IMR-90 (cell line): ENCODE results near the gene COL1A1. TPM values are rescaled to one million over a fixed set of nuclear protein-coding genes. Genes with fewer than 3 reads are reported as not detected.

Experiments
- ATAC-seq: fragments of 200-7000 bp; cut with Tn5 transposase; 2 replicates; pipeline ENCODE4 v1.9.1; 2020; ENCODE audit warnings: low read depth, mild to moderate bottlenecking, moderate library complexity
- BruUV-seq: library from RNA; stranded (reverse); fragments of 400-500 nt; replicated peaks from 2 replicates; lab custom pipeline; 2021; lab: Mats Ljungman, UMichigan
- CTCF ChIA-PET: fragments of 300-600 bp; formaldehyde crosslinking; extraction: SDS; loops from one replicate; lab custom pipeline; 2021; ENCODE audit warnings: antibody characterized with exemption; lab: Yijun Ruan, JAX
- POLR2A ChIA-PET: fragments of 300-600 bp; sonication (Branson Sonifier 250); formaldehyde crosslinking; loops from one replicate; lab custom pipeline; 2022; ENCODE audit warnings: antibody characterized with exemption; ENCODE audit not compliant: unreplicated experiment; lab: Charles Lee
- DNase-seq: peaks from one replicate; pipeline ENCODE4 v3.0.0; 2013
- H2AFZ ChIP-seq: replicated peaks from 2 replicates; pipeline ENCODE3; 2013; ENCODE audit warnings: low read length, mild to moderate bottlenecking; ENCODE audit not compliant: poor library complexity
- H2AK5ac ChIP-seq: 2 replicates; pipeline ENCODE4 v1.6.1; 2013; ENCODE audit warnings: low read depth, low read length, inconsistent platforms
- H2AK9ac ChIP-seq: replicated peaks from 2 replicates; pipeline ENCODE3; 2013; ENCODE audit warnings: mild to moderate bottlenecking, low read depth, low read length, moderate library complexity; ENCODE audit not compliant: poor library complexity
- H2BK120ac ChIP-seq: 2 replicates; pipeline ENCODE4 v1.6.1; 2013; ENCODE audit warnings: low read depth, low read length, inconsistent platforms
- H2BK15ac ChIP-seq: 3 replicates; pipeline ENCODE4 v1.6.1; 2013; ENCODE audit warnings: low read depth, low read length, inconsistent platforms
- H2BK20ac ChIP-seq: 2 replicates; pipeline ENCODE4 v1.6.1; 2013; ENCODE audit warnings: low read depth, mild to moderate bottlenecking, inconsistent platforms, low read length, moderate library complexity
- H2BK5ac ChIP-seq: 2 replicates; pipeline ENCODE4 v1.6.1; 2013; ENCODE audit warnings: mild to moderate bottlenecking, low read depth, low read length, inconsistent platforms; ENCODE audit not compliant: poor library complexity, severe bottlenecking
- H3K14ac ChIP-seq: replicated peaks from 2 replicates; pipeline ENCODE4 v1.6.1; 2013; ENCODE audit warnings: low read depth, low read length, inconsistent platforms
- H3K18ac ChIP-seq: 2 replicates; pipeline ENCODE4 v1.6.1; 2013; ENCODE audit warnings: low read depth, low read length, control low read depth
- H3K23ac ChIP-seq: 2 replicates; pipeline ENCODE4 v1.6.1; 2013; ENCODE audit warnings: low read depth, low read length, inconsistent platforms
- H3K27ac ChIP-seq: 2 replicates; pipeline ENCODE4 v1.5.1; 2013; ENCODE audit warnings: mild to moderate bottlenecking, control low read depth, low read length; ENCODE audit not compliant: insufficient read depth
- H3K27me3 ChIP-seq: 2 replicates; pipeline ENCODE4 v1.6.1; 2013; ENCODE audit warnings: low read length; ENCODE audit not compliant: control insufficient read depth, insufficient read depth
- H3K36me3 ChIP-seq: 2 replicates; pipeline ENCODE4 v1.6.1; 2013; ENCODE audit warnings: low read length, mixed read lengths; ENCODE audit not compliant: control insufficient read depth, insufficient read depth
- H3K4ac ChIP-seq: 2 replicates; pipeline ENCODE4 v1.6.1; 2013; ENCODE audit warnings: low read depth, low read length, inconsistent platforms
- H3K4me1 ChIP-seq: 2 replicates; pipeline ENCODE4 v1.6.1; 2013; ENCODE audit warnings: low read length, mixed read lengths; ENCODE audit not compliant: control insufficient read depth, insufficient read depth
- H3K4me2 ChIP-seq: 2 replicates; pipeline ENCODE4 v1.6.1; 2013; ENCODE audit warnings: low read depth, mild to moderate bottlenecking, control low read depth, low read length, moderate library complexity
- H3K4me3 ChIP-seq: 2 replicates; pipeline ENCODE4 v1.5.1; 2013; ENCODE audit warnings: low read depth, mild to moderate bottlenecking, control low read depth, low read length, moderate library complexity; ENCODE audit not compliant: insufficient read depth
- H3K56ac ChIP-seq: 2 replicates; pipeline ENCODE4 v1.6.1; 2013; ENCODE audit warnings: low read length, inconsistent platforms; ENCODE audit not compliant: insufficient read depth; ENCODE audit errors: extremely low read depth
- H3K79me1 ChIP-seq, 2 experiments: 2 replicates each; pipeline ENCODE4 v1.6.1; 2013; ENCODE audit warnings: low read length in 2 of 2, inconsistent platforms in 1 of 2, low read depth in 1 of 2
- H3K9ac ChIP-seq: 2 replicates; pipeline ENCODE4 v1.6.1; 2013; ENCODE audit warnings: low read depth, low read length, control low read depth
- H3K9me1 ChIP-seq: 2 replicates; pipeline ENCODE4 v1.6.1; 2013; ENCODE audit warnings: low read length, inconsistent platforms; ENCODE audit not compliant: insufficient read depth
- H3K9me3 ChIP-seq: 2 replicates; pipeline ENCODE4 v1.6.1; 2013; ENCODE audit warnings: low read length; ENCODE audit not compliant: control insufficient read depth, insufficient read depth
- H4K20me1 ChIP-seq: 2 replicates; pipeline ENCODE4 v1.6.1; 2013; ENCODE audit warnings: low read length, inconsistent platforms; ENCODE audit not compliant: insufficient read depth
- H4K5ac ChIP-seq: 2 replicates; pipeline ENCODE4 v1.6.1; 2013; ENCODE audit warnings: mild to moderate bottlenecking, low read depth, low read length, control low read depth
- H4K8ac ChIP-seq, 2 experiments: 2 replicates each; pipeline ENCODE4 v1.6.1; 2013; ENCODE audit warnings: low read depth in 2 of 2, low read length in 2 of 2, control low read depth in 1 of 2, inconsistent platforms in 1 of 2
- H4K91ac ChIP-seq: 2 replicates; pipeline ENCODE4 v1.6.1; 2013; ENCODE audit warnings: low read depth, low read length, inconsistent platforms; ENCODE audit not compliant: insufficient read depth
- CEBPB ChIP-seq: IDR thresholded peaks from 2 replicates; pipeline ENCODE4 v1.6.1; 2012; ENCODE audit warnings: low read depth, low read length, improper control_type of control experiment
- CHD1 ChIP-seq: IDR thresholded peaks from 2 replicates; pipeline ENCODE4 v1.6.1; 2012; ENCODE audit warnings: low read depth, low read length, improper control_type of control experiment
- FOS ChIP-seq: fragments of 150-350 bp; IDR thresholded peaks from 2 replicates; pipeline ENCODE4 v1.6.1; 2016; ENCODE audit warnings: low read depth, low read length
- MAFK ChIP-seq: IDR thresholded peaks from 2 replicates; pipeline ENCODE4 v1.6.1; 2012; ENCODE audit warnings: low read depth, low read length, improper control_type of control experiment
- MAZ ChIP-seq: IDR thresholded peaks from 2 replicates; pipeline ENCODE4 v1.6.1; 2012; ENCODE audit warnings: low read depth, mild to moderate bottlenecking, low read length, improper control_type of control experiment, moderate library complexity, borderline replicate concordance
- MXI1 ChIP-seq: IDR thresholded peaks from 2 replicates; pipeline ENCODE4 v1.6.1; 2012; ENCODE audit warnings: low read depth, mild to moderate bottlenecking, low read length, moderate library complexity, borderline replicate concordance
- NFE2L2 ChIP-seq: fragments of 150-350 bp; IDR thresholded peaks from 2 replicates; pipeline ENCODE4 v1.6.1; 2016; ENCODE audit warnings: low read depth, mild to moderate bottlenecking, low read length
- RAD21 ChIP-seq: IDR thresholded peaks from 2 replicates; pipeline ENCODE4 v1.6.1; 2012; ENCODE audit warnings: low read length, improper control_type of control experiment
- RCOR1 ChIP-seq: IDR thresholded peaks from 2 replicates; pipeline ENCODE4 v1.6.1; 2012; ENCODE audit warnings: mild to moderate bottlenecking, low read length, improper control_type of control experiment; ENCODE audit not compliant: insufficient replicate concordance
- SMC3 ChIP-seq: fragments of 150-350 bp; IDR thresholded peaks from 2 replicates; pipeline ENCODE4 v1.6.1; 2016; ENCODE audit warnings: low read depth, mild to moderate bottlenecking, antibody characterized with exemption, low read length, moderate library complexity
- WGBS, 2 experiments: methylation state at CpG; one replicate each; pipeline versions ENCODE4 v1.1.5 to v1.1.7; 2013; ENCODE audit warnings: missing lambda C conversion rate in 2 of 2; ENCODE audit not compliant: insufficient read length in 1 of 2; ENCODE audit errors: extremely low coverage in 2 of 2; 5-methylcytosine and 5-hydroxymethylcytosine counted together
- dilution Hi-C: fragments of 300-500 bp; cut with HindIII; formaldehyde crosslinking; loops from one replicate; pipeline ENCODE4 v1.14.3; 2018; ENCODE audit warnings: low sequenced_read_pairs; ENCODE audit not compliant: unreplicated experiment
- in situ Hi-C: fragments of 300-500 bp; cut with MboI; formaldehyde crosslinking; loops from 3 replicates; pipeline ENCODE4 v1.14.3; 2019; ENCODE audit warnings: low sequenced_read_pairs, inconsistent platforms, mixed read lengths
- intact Hi-C: fragments of 100-400 bp; cut with micrococcal nuclease; formaldehyde crosslinking; loops from 2 replicates; pipeline ENCODE4 v1.10.0; 2022
- polyA plus RNA-seq, 3 experiments: library from polyadenylated mRNA; depleted of rRNA; stranded (reverse); fragments of >200 nt; gene quantifications; 2 replicates each; pipeline ENCODE4 v1.2.3, GENCODE V29; 2012; ENCODE audit warnings: low replicate concordance in 1 of 3
- total RNA-seq: library from RNA; depleted of rRNA; stranded (reverse); fragments of >200 nt; gene quantifications from 2 replicates; pipeline ENCODE4 v1.2.3, GENCODE V29; 2012
- TF ChIP-seq, protein P1 (sequence below): fragments of 150-350 bp; IDR thresholded peaks from 2 replicates; pipeline ENCODE4 v1.6.1; 2016; ENCODE audit warnings: low read depth, mild to moderate bottlenecking, low read length, moderate library complexity, borderline replicate concordance
- TF ChIP-seq, protein P2 (sequence below): fragments of 150-350 bp; IDR thresholded peaks from 2 replicates; pipeline ENCODE4 v1.6.1; 2017; ENCODE audit warnings: mild to moderate bottlenecking, antibody characterized with exemption, low read length, low read depth
- TF ChIP-seq, protein P3 (sequence below): conservative IDR thresholded peaks from 2 replicates; pipeline ENCODE4 v1.5.1; 2012; ENCODE audit warnings: mild to moderate bottlenecking, low read depth, low read length, improper control_type of control experiment

COL1A1 gene
- total and polyA plus RNA-seq, 2 of the 4 experiments (the other 2 are of a cell fraction) = 2,180 to 4,350 TPM

GRCh38 chr17:50155115-50155819 lies 46.2 kb downstream of the COL1A1 start:
- dilution Hi-C loops = no loop called here
- H3K4me2 ChIP-seq = peak overlapping the region; percentile 35
- 0 out of 2 replicates have a peak overlapping the region, but pooled peaks have one; percentile 41 for H3K9ac ChIP-seq
- H3K23ac ChIP-seq = no peak overlapping the region
- H3K9me3 ChIP-seq = no peaks in the 10 kb centered on the region
- peaks cover 0 to 23% of the 10 kb centered on the region in 2 experiments; a peak in 2 of 4 replicates for H3K79me1 ChIP-seq
- H3K27me3 ChIP-seq = no peaks in the 10 kb centered on the region
- no peaks in the 10 kb centered on the region for H3K36me3 ChIP-seq
- H2AK9ac ChIP-seq = no peak overlapping the region
- no peak overlapping the region for H2BK15ac ChIP-seq
- H4K5ac ChIP-seq = peak overlapping the region; percentile 26
- peak; percentile 63 for DNase-seq
- 38% methylated on average over 1 of the region's 8 CpGs; no CpG with 5 or more reads in 1 of the 2 experiments for WGBS, 2 experiments
- H2AFZ ChIP-seq = peak overlapping the region; percentile 58
- H2BK20ac ChIP-seq = no peak overlapping the region
- peaks cover 4% of the 10 kb centered on the region; the same call in 1 of the 2 replicates for H3K9me1 ChIP-seq
- peaks cover 9% of the 10 kb centered on the region for H3K4me1 ChIP-seq
- peak overlapping the region; percentile 3; the same call in 1 of the 2 replicates for H3K4ac ChIP-seq
- peak overlapping the region in 1 of 2 experiments; percentile 31; a peak in 2 of 4 replicates for H4K8ac ChIP-seq
- no TSS peak for BruUV-seq
- ATAC-seq = peak; percentile 38
- no peaks in the 10 kb centered on the region for H4K20me1 ChIP-seq
- no peak overlapping the region for H3K4me3 ChIP-seq
- intact Hi-C loops = no loop called here
- in situ Hi-C loops = no loop called here
- H3K18ac ChIP-seq = peak overlapping the region; percentile 14; the same call in 1 of the 2 replicates
- H2AK5ac ChIP-seq = no peak overlapping the region
- peak overlapping the region; percentile 70; the same call in 1 of the 2 replicates for H3K27ac ChIP-seq
- H4K91ac ChIP-seq = no peak overlapping the region
- 0 out of 2 replicates have a peak overlapping the region, but pooled peaks have one; percentile 16 for H3K14ac ChIP-seq
- no peak overlapping the region for H3K56ac ChIP-seq
- TF ChIP-seq, protein P1, sequence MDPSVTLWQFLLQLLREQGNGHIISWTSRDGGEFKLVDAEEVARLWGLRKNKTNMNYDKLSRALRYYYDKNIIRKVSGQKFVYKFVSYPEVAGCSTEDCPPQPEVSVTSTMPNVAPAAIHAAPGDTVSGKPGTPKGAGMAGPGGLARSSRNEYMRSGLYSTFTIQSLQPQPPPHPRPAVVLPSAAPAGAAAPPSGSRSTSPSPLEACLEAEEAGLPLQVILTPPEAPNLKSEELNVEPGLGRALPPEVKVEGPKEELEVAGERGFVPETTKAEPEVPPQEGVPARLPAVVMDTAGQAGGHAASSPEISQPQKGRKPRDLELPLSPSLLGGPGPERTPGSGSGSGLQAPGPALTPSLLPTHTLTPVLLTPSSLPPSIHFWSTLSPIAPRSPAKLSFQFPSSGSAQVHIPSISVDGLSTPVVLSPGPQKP = no peak
- TF ChIP-seq RAD21 (no peak), MAZ (peak; percentile 38; the same call in 1 of the 2 replicates), CEBPB (peak; percentile 80), CHD1 (no peak), FOS (no peak), RCOR1 (no peak), SMC3 (no peak), MXI1 (no peak), MAFK (no peak), NFE2L2 (no peak)
- TF ChIP-seq, protein P2, sequence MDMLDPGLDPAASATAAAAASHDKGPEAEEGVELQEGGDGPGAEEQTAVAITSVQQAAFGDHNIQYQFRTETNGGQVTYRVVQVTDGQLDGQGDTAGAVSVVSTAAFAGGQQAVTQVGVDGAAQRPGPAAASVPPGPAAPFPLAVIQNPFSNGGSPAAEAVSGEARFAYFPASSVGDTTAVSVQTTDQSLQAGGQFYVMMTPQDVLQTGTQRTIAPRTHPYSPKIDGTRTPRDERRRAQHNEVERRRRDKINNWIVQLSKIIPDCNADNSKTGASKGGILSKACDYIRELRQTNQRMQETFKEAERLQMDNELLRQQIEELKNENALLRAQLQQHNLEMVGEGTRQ = no peak
- TF ChIP-seq, protein P3, sequence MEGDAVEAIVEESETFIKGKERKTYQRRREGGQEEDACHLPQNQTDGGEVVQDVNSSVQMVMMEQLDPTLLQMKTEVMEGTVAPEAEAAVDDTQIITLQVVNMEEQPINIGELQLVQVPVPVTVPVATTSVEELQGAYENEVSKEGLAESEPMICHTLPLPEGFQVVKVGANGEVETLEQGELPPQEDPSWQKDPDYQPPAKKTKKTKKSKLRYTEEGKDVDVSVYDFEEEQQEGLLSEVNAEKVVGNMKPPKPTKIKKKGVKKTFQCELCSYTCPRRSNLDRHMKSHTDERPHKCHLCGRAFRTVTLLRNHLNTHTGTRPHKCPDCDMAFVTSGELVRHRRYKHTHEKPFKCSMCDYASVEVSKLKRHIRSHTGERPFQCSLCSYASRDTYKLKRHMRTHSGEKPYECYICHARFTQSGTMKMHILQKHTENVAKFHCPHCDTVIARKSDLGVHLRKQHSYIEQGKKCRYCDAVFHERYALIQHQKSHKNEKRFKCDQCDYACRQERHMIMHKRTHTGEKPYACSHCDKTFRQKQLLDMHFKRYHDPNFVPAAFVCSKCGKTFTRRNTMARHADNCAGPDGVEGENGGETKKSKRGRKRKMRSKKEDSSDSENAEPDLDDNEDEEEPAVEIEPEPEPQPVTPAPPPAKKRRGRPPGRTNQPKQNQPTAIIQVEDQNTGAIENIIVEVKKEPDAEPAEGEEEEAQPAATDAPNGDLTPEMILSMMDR = no peak
- CTCF ChIA-PET = no interaction called here
- POLR2A ChIA-PET = no interaction called here
- H2BK120ac ChIP-seq = no peak overlapping the region
- H2BK5ac ChIP-seq = no peak overlapping the region
